Endothelial cell of umbilical vein (primary cell): Measurements from ENCODE around the gene SYT14. TPM values are rescaled to one million over a fixed set of nuclear protein-coding genes. Genes with fewer than 3 reads are reported as not detected.

Experiments used
- BruUV-seq: library from RNA; stranded (reverse); fragments of 400-500 nt; replicated peaks from 2 replicates; lab custom pipeline; 2021; lab: Mats Ljungman, UMichigan
- CTCF ChIA-PET: fragments of 300-600, 350-600 bp; sonication (Branson Sonifier 250); formaldehyde crosslinking; loops from one replicate; lab custom pipeline; 2021; ENCODE audit warnings: antibody characterized with exemption, inconsistent platforms; lab: Charles Lee
- POLR2A ChIA-PET: fragments of 300-600, 350-600 bp; sonication (Branson Sonifier 250); formaldehyde crosslinking; loops from one replicate; lab custom pipeline; 2021; ENCODE audit warnings: antibody characterized with exemption, inconsistent platforms; lab: Charles Lee
- DNase-seq: peaks from one replicate; pipeline ENCODE4 v3.0.0-alpha.2; 2011; ENCODE audit warnings: low read depth, low spot score
- FAIRE-seq: peaks from 2 replicates; lab custom pipeline; 2011; peaks lifted over from hg19 to GRCh38; lab: Jason Lieb, UNC
- H2AFZ ChIP-seq: 2 replicates; pipeline ENCODE4 v1.6.0; 2012; ENCODE audit warnings: low read depth, low read length, control low read depth, inconsistent platforms
- H3K27ac ChIP-seq: 2 replicates; pipeline ENCODE4 v1.5.1; 2011; ENCODE audit warnings: low read depth, mild to moderate bottlenecking, control low read depth, low read length, moderate library complexity; ENCODE audit not compliant: insufficient read depth
- H3K27me3 ChIP-seq, 2 experiments: 2 replicates each; pipeline versions ENCODE4 v1.6.0 to v1.6.1; 2011; ENCODE audit warnings: low read length in 2 of 2, mixed read lengths in 1 of 2; ENCODE audit not compliant: control insufficient read depth in 2 of 2, insufficient read depth in 2 of 2
- H3K36me3 ChIP-seq, 2 experiments: 2 replicates in 1 of 2; 3 replicates in 1 of 2; pipeline ENCODE4 v1.5.1; 2011; ENCODE audit warnings: low read length in 2 of 2, mild to moderate bottlenecking in 1 of 2, moderate library complexity in 1 of 2; ENCODE audit not compliant: control insufficient read depth in 2 of 2, insufficient read depth in 2 of 2; ENCODE audit errors: extremely low read depth in 1 of 2
- H3K4me1 ChIP-seq: 3 replicates; pipeline ENCODE4 v1.5.1; 2011; ENCODE audit warnings: mild to moderate bottlenecking, low read length; ENCODE audit not compliant: control insufficient read depth, insufficient read depth; ENCODE audit errors: extremely low read depth
- H3K4me2 ChIP-seq: 2 replicates; pipeline ENCODE4 v1.6.1; 2011; ENCODE audit warnings: low read length, control low read depth, mixed read lengths; ENCODE audit not compliant: insufficient read depth
- H3K4me3 ChIP-seq, 3 experiments: fragments of 200-600 bp in 1 of 3; sonication (generic), shearing (Covaris generic) in 1 of 3; replicated peaks in 1 of 3; 2 replicates each; pipeline ENCODE4 v1.5.1; 2011 to 2016; ENCODE audit warnings: control low read depth in 3 of 3, low read length in 3 of 3, mild to moderate bottlenecking in 2 of 3, inconsistent platforms in 1 of 3, low read depth in 1 of 3, moderate library complexity in 1 of 3; ENCODE audit not compliant: insufficient read depth in 1 of 3
- H3K79me2 ChIP-seq: 2 replicates; pipeline ENCODE4 v1.6.0; 2012; ENCODE audit warnings: low read length, inconsistent platforms; ENCODE audit not compliant: control insufficient read depth, insufficient read depth
- H3K9ac ChIP-seq: replicated peaks from 2 replicates; pipeline ENCODE3; 2011; ENCODE audit warnings: low read length, control low read depth; ENCODE audit not compliant: insufficient read depth; ENCODE audit errors: extremely low read depth
- H3K9me1 ChIP-seq: replicated peaks from 3 replicates; pipeline ENCODE4 v1.6.0; 2011; ENCODE audit warnings: mild to moderate bottlenecking, low read length; ENCODE audit not compliant: control insufficient read depth, insufficient read depth; ENCODE audit errors: extremely low read depth
- H3K9me3 ChIP-seq: replicated peaks from 2 replicates; pipeline ENCODE4 v1.5.1; 2012; ENCODE audit warnings: low read length, inconsistent platforms; ENCODE audit not compliant: control insufficient read depth, insufficient read depth
- H4K20me1 ChIP-seq: replicated peaks from 2 replicates; pipeline ENCODE3; 2011; ENCODE audit warnings: mild to moderate bottlenecking, low read length; ENCODE audit not compliant: control insufficient read depth, insufficient read depth; ENCODE audit errors: extremely low read depth
- EZH2 ChIP-seq: IDR thresholded peaks from 2 replicates; pipeline ENCODE4 v1.6.1; 2012; ENCODE audit warnings: borderline replicate concordance, low read depth, mild to moderate bottlenecking, moderate library complexity, low read length, inconsistent platforms; ENCODE audit not compliant: severe bottlenecking
- FOS ChIP-seq: IDR thresholded peaks from 2 replicates; pipeline ENCODE4 v1.6.1; 2011; ENCODE audit warnings: mild to moderate bottlenecking, low read length, moderate library complexity, borderline replicate concordance; ENCODE audit not compliant: insufficient read depth
- GATA2 ChIP-seq: IDR thresholded peaks from 2 replicates; pipeline ENCODE4 v1.7.0; 2011; ENCODE audit warnings: low read depth, mild to moderate bottlenecking, moderate library complexity, mixed read lengths, low read length; ENCODE audit not compliant: insufficient read length, insufficient read depth
- JUN ChIP-seq: IDR thresholded peaks from 2 replicates; pipeline ENCODE4 v1.6.1; 2011; ENCODE audit warnings: borderline replicate concordance, low read depth; ENCODE audit not compliant: insufficient read length, insufficient read depth
- MYC ChIP-seq: IDR thresholded peaks from one replicate; pipeline ENCODE4 v1.6.1; 2011; ENCODE audit warnings: mild to moderate bottlenecking, low read depth, low read length
- POLR2A ChIP-seq: IDR thresholded peaks from 2 replicates; pipeline ENCODE4 v1.6.1; 2012; ENCODE audit warnings: low read depth, mild to moderate bottlenecking, control low read depth, low read length
- POLR2AphosphoS5 ChIP-seq: IDR thresholded peaks from 2 replicates; pipeline ENCODE4 v1.6.1; 2012; ENCODE audit warnings: low read depth, mild to moderate bottlenecking, control low read depth, low read length, moderate library complexity; ENCODE audit not compliant: insufficient read depth
- dilution Hi-C: fragments of 300-500 bp; cut with MboI; formaldehyde crosslinking; loops from one replicate; pipeline ENCODE4 v1.15.0; 2019; ENCODE audit warnings: low sequenced_read_pairs; ENCODE audit not compliant: extremely low pct_ligation_motif_present
- intact Hi-C: fragments of 100-400 bp; cut with micrococcal nuclease; formaldehyde crosslinking; loops from one replicate; pipeline ENCODE4 v1.10.0; 2022
- polyA plus RNA-seq, 4 experiments: library from polyadenylated mRNA; depleted of rRNA in 3 of 4; stranded (reverse) in 3 of 4; unstranded in 1 of 4; fragments of >200 nt; gene quantifications; 2 replicates each; pipeline versions ENCODE4 v1.2.1 to v1.2.3, GENCODE V29; 2011 to 2012; ENCODE audit warnings: missing spikeins in 1 of 4
- total RNA-seq: library from RNA; stranded (reverse); gene quantifications from 2 replicates; pipeline ENCODE4 v1.2.3, GENCODE V29; 2021
- TF ChIP-seq, protein P1 (sequence below), 2 donors: IDR thresholded peaks; 1 replicate in 1 of 2; 2 replicates in 1 of 2; pipeline ENCODE4 v1.5.1; 2011; ENCODE audit warnings: low read length in 2 of 2, mild to moderate bottlenecking in 2 of 2, moderate library complexity in 2 of 2, control low read depth in 1 of 2, inconsistent platforms in 1 of 2, low read depth in 1 of 2; ENCODE audit not compliant: insufficient read depth in 1 of 2; ENCODE audit errors: extremely low read depth in 1 of 2
- TF ChIP-seq, protein P2 (sequence below): IDR thresholded peaks from 2 replicates; pipeline ENCODE4 v1.6.1; 2011; ENCODE audit not compliant: insufficient read depth, insufficient read length

SYT14 gene
- total and polyA plus RNA-seq, 2 donors (not counting 3 experiments of a cell fraction or from before 2014, with no cell fraction given): 0.08 to 0.18 TPM

DNA sequence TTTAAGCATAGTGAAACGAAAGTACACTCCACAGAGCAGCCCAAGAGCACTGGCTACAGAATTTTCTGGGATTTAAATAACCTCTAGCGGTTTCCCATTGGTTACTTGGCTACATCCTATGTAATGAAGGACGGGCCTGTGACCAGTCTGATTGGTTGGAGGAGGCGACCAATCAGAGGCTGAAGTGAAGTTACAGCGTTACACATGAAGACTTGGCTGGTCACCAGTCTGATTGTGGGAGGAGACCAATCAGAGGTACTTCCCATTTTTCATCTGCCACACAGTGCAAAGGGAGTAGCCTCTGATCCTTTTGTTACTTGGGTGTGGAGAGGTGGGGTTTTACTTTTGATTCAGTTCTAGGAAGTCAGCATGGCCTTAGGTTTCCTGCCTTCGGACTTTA lies 151.8 kb downstream of the SYT14 start:
- no TSS peak for BruUV-seq
- no peak overlapping the region for H2AFZ ChIP-seq
- no peaks in the 10 kb centered on the region for H3K9me1 ChIP-seq
- H3K4me1 ChIP-seq: no peaks in the 10 kb centered on the region
- no peak for FAIRE-seq
- POLR2A ChIA-PET: no interaction called here
- no peak overlapping the region for H3K4me2 ChIP-seq
- H3K9ac ChIP-seq: no peak overlapping the region
- no peak overlapping the region for H3K27ac ChIP-seq
- CTCF ChIA-PET: no interaction called here
- intact Hi-C loops: no loop called here
- TF ChIP-seq POLR2AphosphoS5 (no peak), MYC (no peak), EZH2 (no peak), JUN (no peak), POLR2A (no peak), FOS (no peak), GATA2 (no peak)
- TF ChIP-seq, protein P1, sequence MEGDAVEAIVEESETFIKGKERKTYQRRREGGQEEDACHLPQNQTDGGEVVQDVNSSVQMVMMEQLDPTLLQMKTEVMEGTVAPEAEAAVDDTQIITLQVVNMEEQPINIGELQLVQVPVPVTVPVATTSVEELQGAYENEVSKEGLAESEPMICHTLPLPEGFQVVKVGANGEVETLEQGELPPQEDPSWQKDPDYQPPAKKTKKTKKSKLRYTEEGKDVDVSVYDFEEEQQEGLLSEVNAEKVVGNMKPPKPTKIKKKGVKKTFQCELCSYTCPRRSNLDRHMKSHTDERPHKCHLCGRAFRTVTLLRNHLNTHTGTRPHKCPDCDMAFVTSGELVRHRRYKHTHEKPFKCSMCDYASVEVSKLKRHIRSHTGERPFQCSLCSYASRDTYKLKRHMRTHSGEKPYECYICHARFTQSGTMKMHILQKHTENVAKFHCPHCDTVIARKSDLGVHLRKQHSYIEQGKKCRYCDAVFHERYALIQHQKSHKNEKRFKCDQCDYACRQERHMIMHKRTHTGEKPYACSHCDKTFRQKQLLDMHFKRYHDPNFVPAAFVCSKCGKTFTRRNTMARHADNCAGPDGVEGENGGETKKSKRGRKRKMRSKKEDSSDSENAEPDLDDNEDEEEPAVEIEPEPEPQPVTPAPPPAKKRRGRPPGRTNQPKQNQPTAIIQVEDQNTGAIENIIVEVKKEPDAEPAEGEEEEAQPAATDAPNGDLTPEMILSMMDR (IDR thresholded peaks at IDR 0.05; ENCODE audit: extremely low read depth in 1 of 2, insufficient read depth in 1 of 2, low read depth in 1 of 2, low read length in 2 of 2): no peak
- TF ChIP-seq, protein P2, sequence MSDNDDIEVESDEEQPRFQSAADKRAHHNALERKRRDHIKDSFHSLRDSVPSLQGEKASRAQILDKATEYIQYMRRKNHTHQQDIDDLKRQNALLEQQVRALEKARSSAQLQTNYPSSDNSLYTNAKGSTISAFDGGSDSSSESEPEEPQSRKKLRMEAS: no peak
- H3K27me3 ChIP-seq: no peaks in the 10 kb centered on the region
- H3K4me3 ChIP-seq: no peak overlapping the region
- no peak for DNase-seq
- H4K20me1 ChIP-seq: no peaks in the 10 kb centered on the region
- no peaks in the 10 kb centered on the region for H3K9me3 ChIP-seq
- dilution Hi-C loops: no loop called here
- no peaks in the 10 kb centered on the region for H3K36me3 ChIP-seq
- H3K79me2 ChIP-seq: no peaks in the 10 kb centered on the region
